CD14-positive monocyte (primary cell): Measurements from ENCODE around the gene DRP2. TPM values are rescaled to one million over a fixed set of nuclear protein-coding genes. Genes with fewer than 3 reads are reported as not detected.

Experiments used
- DNase-seq, 3 donors: peaks; one replicate each; pipeline ENCODE4 v3.0.0-alpha.2; 2011 to 2022
- H2AFZ ChIP-seq: 2 replicates; pipeline ENCODE4 v1.6.0; 2012; ENCODE audit warnings: mild to moderate bottlenecking, low read depth, low read length, inconsistent platforms; ENCODE audit not compliant: insufficient read depth, poor library complexity, severe bottlenecking
- H3K27ac ChIP-seq, 2 donors: 1 replicate in 1 of 2; 2 replicates in 1 of 2; pipeline ENCODE4 v1.5.1; 2012 to 2013; ENCODE audit warnings: low read length in 2 of 2, control low read depth in 1 of 2, inconsistent platforms in 1 of 2, low read depth in 1 of 2, mild to moderate bottlenecking in 1 of 2
- H3K27me3 ChIP-seq, 2 donors: one replicate each; pipeline versions ENCODE4 v1.6.0 to v1.6.1; 2011 to 2013; ENCODE audit warnings: low read length in 2 of 2; ENCODE audit not compliant: control insufficient read depth in 2 of 2, insufficient read depth in 2 of 2
- H3K36me3 ChIP-seq, 2 donors: replicated peaks in 1 of 2; 1 replicate in 1 of 2; 2 replicates in 1 of 2; pipeline versions ENCODE4 v1.5.1 to v1.6.1; 2012 to 2013; ENCODE audit warnings: low read length in 2 of 2, control low read depth in 1 of 2, inconsistent platforms in 1 of 2, mild to moderate bottlenecking in 1 of 2; ENCODE audit not compliant: insufficient read depth in 2 of 2, control insufficient read depth in 1 of 2
- H3K4me1 ChIP-seq, 2 donors: 1 replicate in 1 of 2; 2 replicates in 1 of 2; pipeline versions ENCODE4 v1.5.1 to v1.6.1; 2012 to 2013; ENCODE audit warnings: low read length in 2 of 2, control low read depth in 1 of 2, inconsistent platforms in 1 of 2, mild to moderate bottlenecking in 1 of 2, moderate library complexity in 1 of 2; ENCODE audit not compliant: insufficient read depth in 2 of 2, control insufficient read depth in 1 of 2
- H3K4me2 ChIP-seq: replicated peaks from 2 replicates; pipeline ENCODE3; 2012; ENCODE audit warnings: low read length, moderate library complexity, mild to moderate bottlenecking; ENCODE audit not compliant: poor library complexity, severe bottlenecking; ENCODE audit errors: extremely low read depth
- H3K4me3 ChIP-seq, 3 experiments: fragments of 200-600 bp in 1 of 3; sonication (generic) in 1 of 3; replicated peaks in 1 of 3; 1 replicate in 2 of 3; 2 replicates in 1 of 3; pipeline ENCODE4 v1.5.1; 2011 to 2013; ENCODE audit warnings: low read length in 3 of 3, mild to moderate bottlenecking in 3 of 3, control low read depth in 2 of 3, low read depth in 2 of 3, inconsistent platforms in 1 of 3, moderate library complexity in 1 of 3
- H3K79me2 ChIP-seq: 2 replicates; pipeline ENCODE4 v1.6.0; 2012; ENCODE audit warnings: mild to moderate bottlenecking, control low read depth, inconsistent platforms, low read length, moderate library complexity; ENCODE audit not compliant: insufficient read depth
- H3K9ac ChIP-seq: 2 replicates; pipeline ENCODE4 v1.6.0; 2017; ENCODE audit warnings: low read length, mild to moderate bottlenecking; ENCODE audit not compliant: insufficient read depth, poor library complexity, severe bottlenecking
- H3K9me3 ChIP-seq, 2 donors: replicated peaks in 1 of 2; 1 replicate in 1 of 2; 2 replicates in 1 of 2; pipeline versions ENCODE4 v1.5.1 to v1.6.1; 2012 to 2013; ENCODE audit warnings: low read length in 2 of 2, control low read depth in 1 of 2; ENCODE audit not compliant: control insufficient read depth in 1 of 2, insufficient read depth in 1 of 2
- H4K20me1 ChIP-seq: 2 replicates; pipeline ENCODE4 v1.6.0; 2012; ENCODE audit warnings: mild to moderate bottlenecking, low read length, control low read depth, moderate library complexity; ENCODE audit not compliant: insufficient read depth
- H3K27ac Mint-ChIP-seq, 7 donors: one replicate each; pipeline ENCODE4 v1.8.0; 2020; ENCODE audit warnings: mild to moderate bottlenecking in 7 of 7, mixed read lengths in 7 of 7, moderate library complexity in 6 of 7, inconsistent platforms in 2 of 7
- H3K27me3 Mint-ChIP-seq, 3 donors: one replicate each; pipeline ENCODE4 v1.8.0; 2021 to 2022; ENCODE audit warnings: low read depth in 3 of 3, mild to moderate bottlenecking in 3 of 3, mixed read lengths in 3 of 3, moderate library complexity in 3 of 3, inconsistent platforms in 1 of 3
- H3K36me3 Mint-ChIP-seq, 2 donors: one replicate each; pipeline ENCODE4 v1.8.0; 2020; ENCODE audit warnings: mixed read lengths in 2 of 2, inconsistent platforms in 1 of 2, mild to moderate bottlenecking in 1 of 2
- H3K4me1 Mint-ChIP-seq: one replicate; pipeline ENCODE4 v1.8.0; 2020; ENCODE audit warnings: mild to moderate bottlenecking, mixed read lengths
- H3K4me3 Mint-ChIP-seq, 2 donors: one replicate each; pipeline ENCODE4 v1.8.0; 2020; ENCODE audit warnings: mild to moderate bottlenecking in 2 of 2, mixed read lengths in 2 of 2, moderate library complexity in 1 of 2
- H3K9me3 Mint-ChIP-seq, 7 donors: one replicate each; pipeline ENCODE4 v1.8.0; 2020 to 2022; ENCODE audit warnings: mixed read lengths in 7 of 7, mild to moderate bottlenecking in 6 of 7, moderate library complexity in 6 of 7, inconsistent platforms in 2 of 7
- WGBS: methylation state at CpG from one replicate; pipeline ENCODE4 v1.1.5; 2013; ENCODE audit warnings: missing lambda C conversion rate; ENCODE audit not compliant: insufficient coverage; 5-methylcytosine and 5-hydroxymethylcytosine counted together
- intact Hi-C, 2 donors: fragments of 100-400 bp; cut with micrococcal nuclease; formaldehyde crosslinking; loops; one replicate each; pipeline versions ENCODE4 v1.15.0 to v1.15.1; 2023
- polyA plus RNA-seq, 3 donors: library from polyadenylated mRNA; depleted of rRNA in 1 of 3; unstranded in 2 of 3; stranded (reverse) in 1 of 3; fragments of 300-500 nt in 2 of 3; fragments of >200 nt in 1 of 3; fragmentation: Illumina TruSeq in 2 of 3; gene quantifications; 1 replicate in 2 of 3; 2 replicates in 1 of 3; pipeline ENCODE4 v1.2.3, GENCODE V29; 2012 to 2021
- TF ChIP-seq, protein P1 (sequence below): fragments of 200-600 bp; IDR thresholded peaks from one replicate; pipeline ENCODE4 v1.8.0; 2022; ENCODE audit warnings: antibody characterized with exemption, mild to moderate bottlenecking

The DRP2 gene
- polyA plus RNA-seq, 3 donors, result not detected

DNA sequence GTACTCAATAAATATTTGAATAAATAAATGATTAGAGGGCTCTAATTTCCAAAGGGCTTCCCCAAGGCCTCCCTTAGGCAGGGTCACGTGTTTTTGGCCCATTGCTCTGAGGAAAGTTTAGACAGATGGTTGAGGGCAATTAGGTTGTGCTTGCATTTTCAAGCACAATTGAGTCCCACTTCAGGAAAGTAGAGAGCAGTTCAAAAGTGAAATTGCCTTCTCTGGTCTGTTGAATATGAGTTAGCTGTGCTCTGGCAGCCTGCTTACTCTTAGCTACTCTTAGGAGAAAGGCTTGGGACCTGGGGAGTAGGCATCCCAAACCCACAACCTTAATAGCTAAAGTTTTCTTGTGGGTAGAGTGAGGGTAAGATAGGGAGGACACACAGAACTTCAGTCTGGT is 9.0 kb upstream of the DRP2 start:
- Histone ChIP-seq H3K9me3 (no peaks in the 10 kb centered on the region), H3K4me1 (no peaks in the 10 kb centered on the region), H3K36me3 (no peaks in the 10 kb centered on the region), H3K79me2 (no peaks in the 10 kb centered on the region), H2AFZ (no peak overlapping the region), H3K27me3 (peaks cover 0 to 3% of the 10 kb centered on the region in 2 donors), H4K20me1 (no peaks in the 10 kb centered on the region), H3K9ac (no peak overlapping the region), H3K27ac (no peak overlapping the region), H3K4me3 (no peak overlapping the region), H3K4me2 (no peak overlapping the region)
- TF ChIP-seq, protein P1, sequence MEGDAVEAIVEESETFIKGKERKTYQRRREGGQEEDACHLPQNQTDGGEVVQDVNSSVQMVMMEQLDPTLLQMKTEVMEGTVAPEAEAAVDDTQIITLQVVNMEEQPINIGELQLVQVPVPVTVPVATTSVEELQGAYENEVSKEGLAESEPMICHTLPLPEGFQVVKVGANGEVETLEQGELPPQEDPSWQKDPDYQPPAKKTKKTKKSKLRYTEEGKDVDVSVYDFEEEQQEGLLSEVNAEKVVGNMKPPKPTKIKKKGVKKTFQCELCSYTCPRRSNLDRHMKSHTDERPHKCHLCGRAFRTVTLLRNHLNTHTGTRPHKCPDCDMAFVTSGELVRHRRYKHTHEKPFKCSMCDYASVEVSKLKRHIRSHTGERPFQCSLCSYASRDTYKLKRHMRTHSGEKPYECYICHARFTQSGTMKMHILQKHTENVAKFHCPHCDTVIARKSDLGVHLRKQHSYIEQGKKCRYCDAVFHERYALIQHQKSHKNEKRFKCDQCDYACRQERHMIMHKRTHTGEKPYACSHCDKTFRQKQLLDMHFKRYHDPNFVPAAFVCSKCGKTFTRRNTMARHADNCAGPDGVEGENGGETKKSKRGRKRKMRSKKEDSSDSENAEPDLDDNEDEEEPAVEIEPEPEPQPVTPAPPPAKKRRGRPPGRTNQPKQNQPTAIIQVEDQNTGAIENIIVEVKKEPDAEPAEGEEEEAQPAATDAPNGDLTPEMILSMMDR, result no peak
- WGBS, result 80% methylated on average over 1 of the region's 1 CpG
- intact Hi-C loops, result no loop called here
- Mint-ChIP-seq H3K4me1 (no peaks in the 10 kb centered on the region), H3K9me3 (no peaks in the 10 kb centered on the region), H3K27ac (no peak overlapping the region), H3K36me3 (no peaks in the 10 kb centered on the region), H3K27me3 (peaks cover 0 to 4% (median 4%) of the 10 kb centered on the region in 3 donors), H3K4me3 (no peak overlapping the region)
- no peak for DNase-seq

DNA sequence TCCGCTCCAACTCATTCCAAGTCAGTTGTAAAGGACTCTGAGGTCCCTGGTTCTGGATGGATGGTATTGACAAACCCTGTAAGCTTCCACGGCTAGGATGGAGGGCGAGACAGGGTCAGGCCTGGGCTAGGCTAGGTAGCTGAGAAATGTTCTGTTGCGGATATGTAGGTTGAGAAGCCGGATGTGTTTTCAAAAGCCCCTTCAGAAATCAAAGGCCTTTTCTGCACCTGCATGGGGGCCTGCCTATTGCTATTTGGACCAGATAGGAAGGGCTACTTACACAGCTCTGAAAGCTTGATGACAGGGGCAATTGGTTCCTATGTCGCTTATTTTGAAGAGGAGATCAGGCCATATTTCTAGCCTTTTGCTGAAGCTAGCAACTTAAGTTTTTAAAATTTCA is 1.9 kb upstream of the DRP2 start:
- TF ChIP-seq, protein P1, result no peak
- H2AFZ ChIP-seq, result no peak overlapping the region
- H3K27ac ChIP-seq, result no peak overlapping the region
- H3K4me3 ChIP-seq, result no peak overlapping the region
- H3K27me3 ChIP-seq, result no peaks in the 10 kb centered on the region
- no peak for DNase-seq
- Mint-ChIP-seq H3K36me3 (no peaks in the 10 kb centered on the region), H3K4me3 (no peak overlapping the region), H3K27me3 (peaks cover 2 to 9% (median 5%) of the 10 kb centered on the region in 3 donors), H3K4me1 (peaks cover 4% of the 10 kb centered on the region), H3K27ac (no peak overlapping the region), H3K9me3 (peaks cover 0 to 2% (median 0%) of the 10 kb centered on the region in 7 donors)
- H3K4me1 ChIP-seq, result no peaks in the 10 kb centered on the region
- no peak overlapping the region for H3K9ac ChIP-seq
- no peak overlapping the region for H3K4me2 ChIP-seq
- intact Hi-C loops, result no loop called here
- WGBS, result no CpG with 5 or more reads among the region's 6 CpGs
- H3K36me3 ChIP-seq, result no peaks in the 10 kb centered on the region
- H4K20me1 ChIP-seq, result no peaks in the 10 kb centered on the region
- H3K79me2 ChIP-seq, result no peaks in the 10 kb centered on the region
- H3K9me3 ChIP-seq, result no peaks in the 10 kb centered on the region
